HG03571 (cell line): ENCODE measurements around the gene DSCAML1.

Experiments used
- ATAC-seq: cut with Tn5 transposase; IDR thresholded peaks from one replicate; pipeline ENCODE4 v1.9.1; 2021; ENCODE audit not compliant: unreplicated experiment

The DSCAML1 gene

DNA sequence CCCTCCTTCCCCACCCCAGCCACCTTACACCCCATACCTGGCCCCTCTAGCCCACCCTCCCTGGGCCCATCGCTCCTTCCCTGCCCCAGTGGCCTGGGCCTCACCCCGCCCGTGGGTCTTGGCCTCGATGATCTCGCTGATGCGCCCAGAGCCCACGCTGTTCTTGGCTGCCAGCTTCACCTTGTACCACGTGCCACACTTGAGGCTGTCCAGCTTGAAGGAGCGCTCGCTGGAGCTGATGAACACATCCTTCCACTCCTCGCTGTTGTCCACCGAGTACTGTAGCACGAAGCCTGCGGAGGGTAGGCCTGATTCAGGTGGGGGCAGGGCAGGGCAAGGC is 359.3 kb downstream of the DSCAML1 start:
- ATAC-seq: no peak

DNA sequence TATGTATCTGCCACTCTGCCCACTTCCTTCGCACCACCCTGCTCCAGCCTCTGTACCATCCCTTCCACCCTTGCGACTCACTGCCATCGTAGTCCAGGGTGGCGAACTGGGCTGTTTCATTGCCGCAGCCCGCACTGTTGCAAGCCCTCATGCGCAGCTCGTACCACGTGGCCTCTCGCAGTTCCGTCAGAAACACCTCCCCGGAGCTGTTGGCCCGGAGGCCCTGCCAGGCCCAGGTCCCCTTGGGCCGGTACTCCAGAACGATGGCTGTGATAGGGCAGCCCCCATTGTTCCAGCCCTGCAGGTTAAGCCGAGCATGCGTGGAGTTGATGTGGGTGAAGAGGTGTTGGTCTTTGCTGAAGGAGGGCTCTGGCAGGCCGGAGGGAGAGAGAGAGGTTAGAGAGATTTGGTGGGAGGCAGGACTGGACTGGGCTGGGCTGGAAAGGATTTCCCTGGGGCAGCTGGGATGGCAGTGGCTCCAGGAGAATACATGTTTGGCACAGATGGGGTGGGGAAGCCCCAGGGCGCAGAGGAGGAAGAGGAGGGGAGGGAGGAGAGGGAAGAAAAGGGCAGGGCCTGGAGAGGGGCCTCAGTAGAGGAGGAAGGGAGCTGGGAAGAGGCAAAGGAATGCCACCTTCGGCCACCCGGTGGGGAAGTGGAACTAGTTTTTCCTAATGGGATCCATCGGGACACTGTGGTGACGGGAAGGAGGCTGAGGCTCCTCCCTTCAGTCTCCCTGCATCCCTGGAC is 359.8 kb downstream of the DSCAML1 start:
- ATAC-seq: no peak

GRCh38 chr11:117435326-117435725 is 361.7 kb downstream of the DSCAML1 start:
- no peak for ATAC-seq

DNA sequence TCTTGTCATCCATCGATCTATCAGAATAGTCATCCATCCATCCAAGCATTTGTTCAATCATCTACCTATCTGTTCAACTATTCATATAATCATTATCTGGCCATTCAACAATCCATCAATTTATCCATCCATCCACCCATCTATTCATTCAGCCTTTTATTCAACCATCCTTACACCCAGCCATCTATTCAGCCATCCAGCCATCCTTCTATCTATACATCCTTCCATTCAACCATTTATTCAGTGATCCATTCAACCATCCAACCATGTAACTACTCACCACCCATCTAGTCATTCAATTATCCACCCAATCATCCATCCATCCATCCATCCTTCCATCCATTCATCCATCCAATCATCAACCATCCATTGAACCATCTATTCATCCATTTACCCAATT is 362.5 kb downstream of the DSCAML1 start:
- no peak for ATAC-seq

DNA sequence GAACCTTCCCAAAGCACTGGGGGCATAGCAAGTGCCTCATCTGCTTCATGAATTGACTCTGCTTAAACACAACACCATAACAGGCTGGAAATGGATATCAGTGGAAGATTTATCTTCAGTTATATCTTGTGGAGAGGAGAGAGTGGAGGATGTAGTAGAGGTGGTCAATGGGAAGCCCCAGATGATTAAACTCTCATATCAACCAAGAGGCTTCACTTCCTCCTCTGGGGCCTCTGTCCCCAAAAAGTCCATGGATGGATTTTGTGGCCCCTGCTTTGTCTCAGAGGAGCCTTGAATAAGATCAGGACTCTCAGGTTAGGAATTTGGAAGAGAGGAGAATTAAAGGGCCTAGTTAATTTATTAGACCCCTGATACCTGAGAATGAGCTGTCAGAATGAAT is 363.3 kb downstream of the DSCAML1 start:
- ATAC-seq: no peak

DNA sequence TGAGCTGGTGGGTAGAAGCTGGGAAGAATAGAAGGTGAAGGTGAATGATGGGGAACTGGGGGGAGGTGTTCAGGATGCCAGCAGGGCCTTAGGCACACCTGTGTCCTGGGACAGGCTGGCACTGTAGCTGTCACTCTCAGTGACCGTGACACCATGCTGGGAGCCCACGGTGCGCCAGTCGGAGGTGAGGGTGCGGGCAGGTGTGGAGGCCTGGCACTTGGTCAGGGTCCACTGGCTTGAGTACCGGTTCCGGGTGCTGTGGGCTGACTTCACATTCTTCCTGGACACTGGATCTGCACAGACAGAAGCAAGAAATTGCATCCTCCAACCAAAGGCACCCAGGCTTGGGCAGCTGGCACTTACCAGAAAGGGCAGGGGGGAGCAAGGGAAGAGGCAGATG is 365.6 kb downstream of the DSCAML1 start:
- ATAC-seq: no peak

DNA sequence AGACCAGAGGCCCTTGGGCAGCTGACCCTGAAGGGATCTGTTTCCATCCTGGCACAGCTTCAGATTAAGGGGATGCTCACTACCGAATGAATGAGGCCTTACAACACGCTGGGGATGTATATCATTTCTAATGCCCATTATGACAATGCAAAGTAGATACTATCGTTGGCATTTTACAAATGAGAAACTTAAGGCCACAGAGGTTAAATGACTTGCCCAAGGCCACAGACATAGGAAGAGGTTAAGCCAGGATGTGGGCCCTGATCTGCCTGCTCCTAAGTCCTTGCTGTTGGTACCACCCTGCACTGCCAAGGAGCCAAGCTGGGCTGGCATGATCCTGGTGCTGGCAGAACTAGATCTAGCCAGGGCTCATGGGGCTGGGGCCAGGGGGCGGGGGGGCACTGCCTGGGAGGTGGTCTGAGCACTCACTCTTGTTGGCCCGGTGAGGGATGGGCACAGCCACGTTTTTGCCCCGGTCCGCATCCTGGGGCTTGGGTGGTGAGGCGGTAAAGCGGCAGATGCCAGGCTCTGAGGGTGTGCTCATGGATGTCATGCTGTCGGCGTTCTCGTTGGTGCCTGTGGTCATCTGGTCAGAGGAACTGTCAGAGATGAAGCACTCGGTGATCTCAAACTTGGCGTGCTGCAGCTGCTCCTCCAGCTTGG is 366.6 kb downstream of the DSCAML1 start:
- ATAC-seq: no peak

- no peak for ATAC-seq
Observed at GRCh38 chr11:117428856-117429229, 368.2 kb downstream of the DSCAML1 start.

GRCh38 chr11:117428186-117428855 is 368.7 kb downstream of the DSCAML1 start:
- no peak for ATAC-seq

- no peak for ATAC-seq
Observed at GRCh38 chr11:117427356-117427874, 369.6 kb downstream of the DSCAML1 start.

- ATAC-seq: no peak
Observed at GRCh38 chr11:117426941-117427340, 370.1 kb downstream of the DSCAML1 start.

GRCh38 chr11:117426297-117426685 is 370.7 kb downstream of the DSCAML1 start:
- no peak for ATAC-seq

- no peak for ATAC-seq
Observed at GRCh38 chr11:117425679-117426296, 371.2 kb downstream of the DSCAML1 start.

DNA sequence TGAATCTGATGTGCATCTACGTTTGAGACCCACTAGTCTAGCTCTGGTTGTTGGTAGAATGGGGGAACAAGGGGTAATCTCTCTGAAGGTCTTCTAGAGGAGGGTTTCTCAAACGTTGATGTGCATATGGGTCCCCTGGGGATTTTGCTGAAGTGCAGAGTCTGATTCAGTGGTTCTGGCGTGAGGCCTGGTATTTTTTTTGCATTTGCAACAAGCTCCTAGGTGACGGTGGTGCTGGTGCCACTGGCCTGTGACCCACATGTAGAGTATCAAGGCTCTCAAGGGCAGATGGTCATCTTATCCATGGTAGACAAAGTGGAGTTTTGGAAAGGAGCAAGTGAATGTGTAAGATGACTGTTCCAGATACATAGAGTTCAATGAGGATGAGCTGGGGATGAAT is 372.2 kb downstream of the DSCAML1 start:
- no peak for ATAC-seq

DNA sequence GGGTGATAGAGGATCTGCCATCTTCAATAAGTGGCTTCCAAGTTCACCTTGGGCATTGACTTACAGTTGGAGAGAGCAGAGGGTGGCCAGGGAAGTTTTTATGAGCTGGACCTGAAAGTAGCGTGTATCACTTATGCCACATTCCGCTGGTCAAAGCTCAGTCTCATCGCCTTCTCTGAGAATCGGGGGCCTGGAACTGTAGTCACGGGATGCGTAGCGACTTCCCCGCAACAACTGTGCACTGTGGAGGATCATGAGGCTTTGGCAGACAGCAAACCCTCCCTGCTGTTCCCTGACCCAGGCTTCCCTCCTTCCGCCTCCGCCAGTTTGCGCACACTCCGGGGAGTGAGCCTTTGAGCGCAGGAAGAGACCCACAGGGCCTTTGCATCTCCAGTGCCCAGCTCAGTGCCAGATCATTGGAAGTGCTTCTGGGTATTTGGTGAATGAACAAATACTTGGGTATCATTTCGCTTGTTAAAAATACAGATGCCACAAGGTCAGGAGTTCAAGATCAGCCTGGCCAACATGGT is 373.9 kb downstream of the DSCAML1 start:
- ATAC-seq: no peak

GRCh38 chr11:117421476-117421875 is 375.5 kb downstream of the DSCAML1 start:
- no peak for ATAC-seq

DNA sequence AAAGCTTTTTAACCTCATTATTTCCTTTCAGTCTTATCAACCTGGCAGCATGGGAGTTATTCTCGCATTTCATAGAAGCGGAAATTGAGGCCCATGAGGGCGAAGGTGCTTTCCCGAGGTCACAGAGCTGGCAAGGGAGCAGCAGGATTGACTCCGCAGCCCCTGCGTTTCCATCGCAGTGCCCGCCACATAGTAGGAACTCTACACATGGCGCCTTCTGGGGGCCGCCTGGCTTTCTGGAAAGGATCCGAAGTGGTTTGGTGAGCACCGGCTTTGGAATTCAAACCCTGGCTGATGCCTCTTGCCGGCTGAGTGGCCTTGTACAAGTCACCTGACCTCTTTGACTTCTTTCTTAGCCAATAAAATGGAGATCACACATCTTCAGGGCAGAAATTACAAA is 376.0 kb downstream of the DSCAML1 start:
- no peak for ATAC-seq

GRCh38 chr11:117420598-117420997 is 376.4 kb downstream of the DSCAML1 start:
- no peak for ATAC-seq

- no peak for ATAC-seq
Observed at GRCh38 chr11:117420143-117420485, 376.9 kb downstream of the DSCAML1 start.

DNA sequence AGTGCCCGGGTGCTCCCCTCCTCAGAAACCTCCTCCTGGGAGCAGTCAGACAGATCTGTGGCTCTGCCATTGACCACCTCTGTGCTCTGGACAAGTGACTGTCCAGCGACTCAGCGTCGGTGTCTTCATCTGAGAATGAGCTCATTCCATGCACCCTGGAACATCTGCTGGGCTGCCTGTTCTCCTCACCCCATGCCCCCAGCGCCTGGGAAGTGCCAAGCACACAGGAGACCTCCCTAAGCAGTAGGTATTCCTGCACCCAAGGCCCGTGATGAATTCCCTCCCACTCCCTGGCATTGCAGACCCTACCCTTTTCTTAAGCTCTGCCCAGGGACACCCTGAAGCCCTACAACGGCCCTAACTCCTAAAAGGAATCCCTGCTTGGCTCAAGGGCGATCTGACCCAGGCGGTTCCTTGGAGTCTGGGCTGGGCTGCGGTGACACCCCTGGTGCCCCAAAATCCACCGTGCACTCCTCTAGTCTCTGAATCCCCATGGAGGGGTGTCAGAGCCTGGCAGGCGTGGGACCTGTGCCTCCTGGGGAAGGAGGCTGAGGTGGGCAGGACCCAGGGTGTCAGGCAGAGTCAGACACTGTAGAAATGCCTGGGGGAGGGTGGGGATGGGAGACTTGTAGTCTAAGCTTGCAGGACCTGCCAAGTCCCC is 377.4 kb downstream of the DSCAML1 start:
- no peak for ATAC-seq
